ENCODE data around the gene GLIS1.

GLIS1 gene

DNA sequence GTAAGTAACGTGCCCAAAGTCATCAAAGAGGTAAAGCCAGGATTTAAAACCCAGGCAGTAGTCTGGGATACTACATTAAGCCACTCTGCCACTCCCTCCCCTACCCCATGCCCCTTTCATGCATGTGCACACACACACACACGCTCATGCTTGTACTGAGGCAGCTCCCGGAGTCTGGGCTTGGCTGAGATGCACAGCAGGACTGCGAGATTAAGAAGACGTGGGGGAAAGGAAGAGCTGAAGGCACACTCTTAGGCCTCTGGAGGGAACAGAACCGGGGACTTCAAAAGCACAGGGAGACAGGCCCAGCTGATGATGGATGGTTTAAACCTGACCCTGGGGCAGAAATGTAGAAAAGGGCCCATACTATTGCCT, 98.3 kb downstream of the GLIS1 start:
- Histone ChIP-seq H3K9ac (ENCODE audit: low read depth, low read length, poor library complexity, severe bottlenecking) (no peak overlapping the region), H3K9me3 (ENCODE audit: insufficient read depth, low read depth, low read length) (no peaks in the 10 kb centered on the region), H3K36me3 (ENCODE audit: insufficient read depth, low read length) (no peaks in the 10 kb centered on the region), H3K4me2 (ENCODE audit: low read depth, low read length, poor library complexity, severe bottlenecking) (no peak overlapping the region), H3K9me2 (replicated peaks; ENCODE audit: low read depth, low read length) (no peaks in the 10 kb centered on the region), H3F3A (ENCODE audit: low read depth) (no peaks in the 10 kb centered on the region), H4K20me1 (ENCODE audit: insufficient read depth, low read length, poor library complexity, severe bottlenecking) (no peaks in the 10 kb centered on the region), H3K4me1 (ENCODE audit: insufficient read depth, low read length, poor library complexity, severe bottlenecking) (peaks cover 20% of the 10 kb centered on the region), H3K4me3 (ENCODE audit: low read length, poor library complexity, severe bottlenecking) (no peak overlapping the region), H3K79me2 (ENCODE audit: insufficient read depth, low read length) (no peaks in the 10 kb centered on the region), H3K27me3 (ENCODE audit: insufficient read depth, low read length, poor library complexity, severe bottlenecking) (no peaks in the 10 kb centered on the region), H2AFZ (ENCODE audit: low read length) (no peak overlapping the region)
- no peak for TF ChIP-seq EZH2phosphoT487 (IDR thresholded peaks at IDR 0.05; ENCODE audit: borderline replicate concordance)
- TF ChIP-seq, protein P1, sequence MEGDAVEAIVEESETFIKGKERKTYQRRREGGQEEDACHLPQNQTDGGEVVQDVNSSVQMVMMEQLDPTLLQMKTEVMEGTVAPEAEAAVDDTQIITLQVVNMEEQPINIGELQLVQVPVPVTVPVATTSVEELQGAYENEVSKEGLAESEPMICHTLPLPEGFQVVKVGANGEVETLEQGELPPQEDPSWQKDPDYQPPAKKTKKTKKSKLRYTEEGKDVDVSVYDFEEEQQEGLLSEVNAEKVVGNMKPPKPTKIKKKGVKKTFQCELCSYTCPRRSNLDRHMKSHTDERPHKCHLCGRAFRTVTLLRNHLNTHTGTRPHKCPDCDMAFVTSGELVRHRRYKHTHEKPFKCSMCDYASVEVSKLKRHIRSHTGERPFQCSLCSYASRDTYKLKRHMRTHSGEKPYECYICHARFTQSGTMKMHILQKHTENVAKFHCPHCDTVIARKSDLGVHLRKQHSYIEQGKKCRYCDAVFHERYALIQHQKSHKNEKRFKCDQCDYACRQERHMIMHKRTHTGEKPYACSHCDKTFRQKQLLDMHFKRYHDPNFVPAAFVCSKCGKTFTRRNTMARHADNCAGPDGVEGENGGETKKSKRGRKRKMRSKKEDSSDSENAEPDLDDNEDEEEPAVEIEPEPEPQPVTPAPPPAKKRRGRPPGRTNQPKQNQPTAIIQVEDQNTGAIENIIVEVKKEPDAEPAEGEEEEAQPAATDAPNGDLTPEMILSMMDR (conservative IDR thresholded peaks at IDR 0.05; ENCODE audit: low read length) = no peak

DNA sequence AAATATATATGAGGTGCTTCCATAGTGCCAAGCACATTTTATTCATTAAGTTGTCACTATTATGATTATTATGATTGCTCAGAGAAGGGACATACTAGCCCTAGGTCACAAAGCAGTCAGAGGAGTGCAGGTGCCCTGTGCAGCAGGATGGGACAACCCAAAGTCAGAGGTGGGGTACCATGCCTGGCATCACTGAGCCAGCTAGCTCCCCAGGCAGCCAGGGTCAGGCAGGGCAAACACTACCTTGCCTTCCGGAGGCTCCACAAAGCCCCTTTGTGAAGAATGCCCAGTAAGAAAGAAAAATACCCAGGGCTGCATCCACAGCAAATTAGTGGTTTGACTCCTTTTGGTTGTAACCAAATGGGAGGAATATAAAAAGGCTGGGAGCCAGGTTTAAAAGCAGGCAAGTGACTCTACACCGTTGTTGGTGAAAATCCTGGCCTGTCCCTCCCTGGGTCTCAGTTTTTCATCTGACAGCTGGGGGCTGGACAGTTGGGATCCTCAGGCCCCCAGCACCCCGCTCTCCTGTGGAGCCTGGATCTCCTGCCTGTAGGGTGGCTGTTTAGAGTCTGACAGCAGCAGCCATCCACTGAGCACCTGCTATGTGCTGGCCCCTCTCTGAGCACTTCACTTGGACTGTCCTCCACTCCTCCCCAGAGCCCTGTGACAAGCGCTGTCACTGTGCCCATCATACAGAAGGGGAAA, 98.8 kb downstream of the GLIS1 start:
- H4K20me1 ChIP-seq (ENCODE audit: insufficient read depth, low read length, poor library complexity, severe bottlenecking) = no peaks in the 10 kb centered on the region
- no peaks in the 10 kb centered on the region for H3K79me2 ChIP-seq (ENCODE audit: insufficient read depth, low read length)
- no peak overlapping the region for H3K9ac ChIP-seq (ENCODE audit: low read depth, low read length, poor library complexity, severe bottlenecking)
- H3K27me3 ChIP-seq (ENCODE audit: insufficient read depth, low read length, poor library complexity, severe bottlenecking) = no peaks in the 10 kb centered on the region
- H3K4me2 ChIP-seq (ENCODE audit: low read depth, low read length, poor library complexity, severe bottlenecking) = no peak overlapping the region
- no peaks in the 10 kb centered on the region for H3K9me3 ChIP-seq (ENCODE audit: insufficient read depth, low read depth, low read length)
- H3K36me3 ChIP-seq (ENCODE audit: insufficient read depth, low read length) = no peaks in the 10 kb centered on the region
- no peaks in the 10 kb centered on the region for H3F3A ChIP-seq (ENCODE audit: low read depth)
- no peak overlapping the region for H2AFZ ChIP-seq (ENCODE audit: low read length)
- H3K4me1 ChIP-seq (ENCODE audit: insufficient read depth, low read length, poor library complexity, severe bottlenecking) = peaks cover 15% of the 10 kb centered on the region
- H3K9me2 ChIP-seq (replicated peaks; ENCODE audit: low read depth, low read length) = no peaks in the 10 kb centered on the region
- TF ChIP-seq, protein P1 (conservative IDR thresholded peaks at IDR 0.05; ENCODE audit: low read length) = no peak
- no peak overlapping the region for H3K4me3 ChIP-seq (ENCODE audit: low read length, poor library complexity, severe bottlenecking)

DNA sequence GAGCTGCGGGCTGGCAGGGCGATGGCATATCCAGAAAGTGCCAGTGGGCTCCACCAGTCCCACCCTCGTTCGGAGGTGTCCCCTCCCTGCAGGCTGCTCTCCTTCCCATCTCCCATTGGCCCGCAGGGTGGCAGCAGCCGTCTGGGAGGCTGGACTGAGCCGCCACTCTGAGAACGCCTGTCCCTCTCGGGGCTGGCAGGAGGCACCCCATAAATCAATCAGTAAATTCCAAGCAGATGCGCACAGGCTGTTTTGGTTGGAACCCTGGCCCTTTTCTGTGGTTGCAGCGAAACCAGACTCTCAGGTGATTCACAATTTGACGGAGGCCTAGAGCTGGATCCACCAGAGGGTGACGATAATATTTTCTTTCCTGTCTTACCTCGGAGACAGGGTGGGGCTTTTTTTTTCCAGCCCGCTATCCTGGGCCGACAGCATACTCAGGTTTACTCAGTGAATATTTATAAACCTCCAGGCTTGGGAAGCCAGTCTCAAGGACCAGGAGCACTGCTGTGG, 99.7 kb downstream of the GLIS1 start:
- TF ChIP-seq, protein P1 (conservative IDR thresholded peaks at IDR 0.05; ENCODE audit: low read length) = no peak
- no peak for TF ChIP-seq EZH2phosphoT487 (IDR thresholded peaks at IDR 0.05; ENCODE audit: borderline replicate concordance)
- Histone ChIP-seq H3K4me3 (ENCODE audit: low read length, poor library complexity, severe bottlenecking) (no peak overlapping the region), H3K36me3 (ENCODE audit: insufficient read depth, low read length) (no peaks in the 10 kb centered on the region), H3K4me2 (ENCODE audit: low read depth, low read length, poor library complexity, severe bottlenecking) (no peak overlapping the region), H3K4me1 (ENCODE audit: insufficient read depth, low read length, poor library complexity, severe bottlenecking) (peaks cover 12% of the 10 kb centered on the region), H4K20me1 (ENCODE audit: insufficient read depth, low read length, poor library complexity, severe bottlenecking) (no peaks in the 10 kb centered on the region), H3K79me2 (ENCODE audit: insufficient read depth, low read length) (no peaks in the 10 kb centered on the region), H3F3A (ENCODE audit: low read depth) (no peaks in the 10 kb centered on the region), H3K9me3 (ENCODE audit: insufficient read depth, low read depth, low read length) (no peaks in the 10 kb centered on the region), H3K9me2 (replicated peaks; ENCODE audit: low read depth, low read length) (no peaks in the 10 kb centered on the region), H2AFZ (ENCODE audit: low read length) (no peak overlapping the region), H3K27me3 (ENCODE audit: insufficient read depth, low read length, poor library complexity, severe bottlenecking) (no peaks in the 10 kb centered on the region), H3K9ac (ENCODE audit: low read depth, low read length, poor library complexity, severe bottlenecking) (no peak overlapping the region)
